K562 (cell line): ENCODE results near the gene ZFYVE1.

ENCODE experiments used
- ADNP ChIP-seq: fragments of 200-800 bp; sonication (Bioruptor generic); IDR thresholded peaks from 2 replicates; pipeline ENCODE4 v1.6.1; 2016; ENCODE audit warnings: missing genetic modification characterization, missing compliant biosample characterization
- CTCF ChIP-seq, 3 experiments: IDR thresholded peaks in 2 of 3; conservative IDR thresholded peaks in 1 of 3; 2 replicates each; pipeline ENCODE4 v1.5.1; 2011 to 2012; ENCODE audit warnings: low read length in 3 of 3, mild to moderate bottlenecking in 3 of 3, control low read depth in 2 of 3, improper control_type of control experiment in 1 of 3, inconsistent platforms in 1 of 3, low read depth in 1 of 3, mixed read lengths in 1 of 3, moderate library complexity in 1 of 3; ENCODE audit not compliant: insufficient read depth in 2 of 3
- E2F8 ChIP-seq: fragments of 450-650 bp; IDR thresholded peaks from 2 replicates; pipeline ENCODE4 v1.7.1; 2018; ENCODE audit warnings: mild to moderate bottlenecking, low read depth; ENCODE audit not compliant: partially characterized antibody
- RBM14 ChIP-seq: fragments of 200-400 bp; formaldehyde crosslinking; IDR thresholded peaks from 2 replicates; pipeline ENCODE4 v1.6.1; 2018; ENCODE audit warnings: low read depth, mild to moderate bottlenecking, low read length, moderate library complexity, borderline replicate concordance; ENCODE audit not compliant: insufficient read depth
- SIRT6 ChIP-seq: IDR thresholded peaks from one replicate; pipeline ENCODE4 v1.6.1; 2012; ENCODE audit warnings: low read depth, mild to moderate bottlenecking, control low read depth, inconsistent platforms, low read length, moderate library complexity
- TCF7L2 ChIP-seq: fragments of 150-350 bp; IDR thresholded peaks from 2 replicates; pipeline ENCODE4 v1.6.1; 2016; ENCODE audit warnings: low read depth, mild to moderate bottlenecking, low read length, moderate library complexity

GRCh38 chr14:73047808-73048207 is 20.9 kb upstream of the ZFYVE1 start:
- no peak for TF ChIP-seq TCF7L2
- TF ChIP-seq CTCF (IDR thresholded peaks at IDR 0.05 in 2 of 3, conservative IDR thresholded peaks at IDR 0.05 in 1 of 3; ENCODE audit: insufficient read depth in 2 of 3, low read depth in 1 of 3, low read length in 3 of 3): no peak
- TF ChIP-seq E2F8: no peak
- TF ChIP-seq RBM14: no peak
- TF ChIP-seq SIRT6: no peak
- TF ChIP-seq ADNP (tag): no peak
